Amniotic epithelial cell (primary cell): ENCODE measurements around the gene OSBPL2.

Experiments
- DNase-seq: peaks from one replicate; pipeline ENCODE4 v3.0.0-alpha.2; 2010; ENCODE audit warnings: low read depth

The OSBPL2 gene

DNA sequence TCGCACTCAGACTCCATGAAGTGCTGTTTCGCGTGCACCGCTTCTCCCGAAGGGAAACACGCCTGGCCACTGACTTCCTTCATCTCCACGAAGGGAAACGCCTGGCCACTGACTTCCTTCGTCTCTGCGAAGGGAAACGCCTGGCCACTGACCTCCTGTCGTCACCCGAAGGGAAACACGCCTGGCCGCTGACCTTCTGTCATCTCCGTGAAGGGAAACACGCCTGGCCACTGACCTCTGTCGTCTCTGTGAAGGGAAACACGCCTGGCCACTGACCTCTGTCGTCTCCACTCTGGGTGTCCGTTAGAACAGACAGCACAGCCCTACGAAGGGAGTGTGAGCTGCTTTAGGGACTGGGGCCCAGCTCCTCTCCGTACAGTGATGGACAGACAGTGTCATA, 47.4 kb downstream of the OSBPL2 start:
- DNase-seq = no peak

DNA sequence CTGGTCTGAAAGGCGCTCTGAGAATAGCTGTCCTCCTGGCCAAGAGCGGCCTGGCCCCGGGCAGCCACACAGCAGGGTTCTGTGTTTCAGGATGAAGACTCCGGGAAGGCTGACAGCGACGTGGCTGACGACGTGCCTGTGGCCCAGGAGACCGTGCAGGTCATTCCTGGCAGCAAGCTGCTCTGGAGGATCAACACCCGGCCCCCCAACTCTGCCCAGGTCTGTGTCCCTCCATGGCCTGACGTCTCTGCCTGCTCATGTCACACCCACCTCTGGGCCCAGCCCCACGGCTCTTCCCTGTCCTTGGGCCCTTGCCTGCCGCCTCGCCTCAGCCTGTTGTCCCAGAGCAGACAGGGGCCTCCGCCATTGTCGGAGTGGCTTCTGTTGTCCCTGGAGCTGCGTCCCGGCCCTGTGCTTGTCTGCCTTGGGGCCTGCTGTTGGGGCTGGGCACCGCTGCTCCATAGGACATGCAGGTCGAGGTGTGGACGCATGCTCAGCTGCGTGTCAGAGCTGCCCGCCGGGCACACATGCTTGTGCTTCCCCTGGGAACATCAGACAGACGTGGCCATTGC, 48.3 kb downstream of the OSBPL2 start:
- DNase-seq = no peak

DNA sequence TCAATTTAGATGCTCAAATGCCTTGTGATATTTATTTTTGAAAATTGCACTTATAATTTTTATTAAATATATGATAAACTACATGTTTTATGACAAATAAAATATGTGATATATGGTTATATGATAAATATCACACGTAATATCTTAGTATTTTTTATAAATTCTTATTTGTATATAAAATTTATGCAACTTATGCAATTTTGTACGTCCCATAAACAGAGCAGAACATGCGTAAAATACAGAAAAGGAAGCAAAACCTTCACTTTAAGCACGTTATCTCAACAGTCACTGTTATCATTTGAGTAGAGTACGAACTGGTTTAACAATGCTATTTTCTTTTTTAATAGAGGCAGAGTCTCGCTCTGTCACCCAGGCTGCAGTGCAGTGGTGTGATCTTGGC, 48.8 kb downstream of the OSBPL2 start:
- no peak for DNase-seq

DNA sequence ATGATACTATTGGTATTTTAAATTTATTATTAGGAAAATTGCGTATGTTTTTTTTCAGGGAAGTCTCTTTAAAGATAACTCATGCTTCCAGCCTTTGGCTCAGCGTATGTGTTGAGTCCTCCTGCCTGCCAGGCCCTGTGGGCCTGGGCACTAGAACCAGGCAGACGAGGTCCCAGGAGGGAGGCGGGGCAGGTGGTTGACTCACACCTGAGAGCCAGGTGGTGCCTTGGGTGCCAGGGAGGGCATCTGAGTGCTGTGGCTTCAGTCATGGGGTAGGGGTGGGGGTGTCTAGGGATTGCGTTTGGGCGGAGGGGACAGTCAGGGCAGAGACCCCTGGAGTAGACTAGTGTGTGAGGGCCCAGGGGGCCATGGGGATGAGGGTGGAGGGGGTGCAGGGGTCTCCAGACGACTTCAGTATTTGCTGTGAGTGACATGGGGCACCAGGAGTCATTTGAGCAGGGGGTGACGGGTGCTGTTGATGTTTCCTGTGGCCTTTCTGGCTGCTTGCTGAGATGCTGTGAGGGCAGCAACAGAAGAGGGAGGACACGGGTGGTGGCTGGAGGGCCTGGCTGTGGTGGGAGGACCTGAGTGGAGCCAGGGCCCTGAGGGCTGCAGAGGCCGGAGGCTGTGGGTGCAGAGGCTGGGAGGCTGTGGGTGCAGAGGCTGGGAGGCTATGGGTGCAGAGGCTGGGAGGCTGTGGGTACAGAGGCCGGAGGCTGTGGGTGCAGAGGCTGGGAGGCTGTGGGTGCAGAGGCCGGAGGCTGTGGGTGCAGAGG, 49.6 kb downstream of the OSBPL2 start:
- DNase-seq = no peak

DNA sequence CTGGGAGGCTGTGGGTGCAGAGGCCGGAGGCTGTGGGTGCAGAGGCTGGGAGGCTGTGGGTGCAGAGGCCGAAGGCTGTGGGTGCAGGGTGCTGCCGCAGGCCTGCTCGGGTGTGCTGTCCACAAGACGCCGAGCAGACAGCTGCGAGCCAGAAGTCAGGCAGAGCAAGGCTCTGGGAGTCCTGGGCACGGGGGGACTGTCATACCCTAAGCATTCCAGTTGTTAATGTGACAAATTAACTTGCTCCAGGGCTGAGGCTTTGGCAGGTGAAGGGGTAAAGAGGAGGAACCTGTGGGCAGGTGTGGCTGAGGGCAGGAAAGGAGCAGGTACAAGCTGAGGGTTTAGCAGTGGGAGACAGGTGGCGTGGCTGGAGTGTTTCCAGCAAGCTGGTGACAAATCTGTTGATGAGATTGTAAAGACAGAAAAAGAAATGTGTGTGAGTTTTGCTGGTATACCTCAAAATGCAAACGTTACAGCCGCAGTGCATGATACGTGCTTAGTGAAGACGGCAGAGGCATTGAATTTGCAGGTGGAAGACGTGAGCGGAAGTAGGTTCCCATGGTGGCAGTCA, 50.3 kb downstream of the OSBPL2 start:
- DNase-seq = no peak

DNA sequence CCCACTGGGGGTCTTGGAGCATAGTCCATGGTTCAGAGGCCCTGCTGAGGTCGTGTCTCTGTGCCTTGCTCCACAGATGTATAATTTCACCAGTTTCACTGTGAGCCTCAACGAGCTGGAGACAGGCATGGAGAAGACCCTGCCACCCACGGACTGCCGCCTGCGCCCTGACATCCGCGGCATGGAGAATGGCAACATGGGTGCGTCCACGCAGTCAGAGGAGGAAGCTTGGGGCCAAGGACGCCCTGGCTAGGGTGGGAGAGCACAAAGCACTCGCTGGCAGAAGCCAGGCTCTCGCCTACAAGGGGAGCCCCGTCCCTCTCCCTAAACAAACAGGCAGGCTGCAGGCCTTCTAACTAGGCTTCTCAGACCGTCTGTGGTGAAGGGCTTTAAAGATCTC, 50.8 kb downstream of the OSBPL2 start:
- DNase-seq = no peak

DNA sequence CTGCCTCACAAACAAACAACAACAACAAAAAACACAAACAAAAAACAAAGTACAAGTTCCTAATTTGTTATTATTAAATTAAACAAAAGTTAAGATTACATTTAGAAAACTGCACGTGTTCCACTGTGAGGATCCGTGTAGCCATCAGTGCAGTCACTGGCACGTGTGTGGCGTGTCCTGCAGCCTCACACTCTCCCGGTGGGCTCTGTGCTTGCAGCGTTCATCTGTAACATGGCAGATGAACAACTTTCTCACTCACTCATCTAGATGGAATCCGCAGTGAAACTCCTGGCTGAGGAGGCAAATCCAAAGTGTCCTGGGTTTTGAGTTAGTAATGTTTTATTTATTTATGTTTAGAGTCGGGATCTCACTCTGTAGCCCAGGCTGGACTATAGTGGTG, 51.6 kb downstream of the OSBPL2 start:
- DNase-seq = no peak

DNA sequence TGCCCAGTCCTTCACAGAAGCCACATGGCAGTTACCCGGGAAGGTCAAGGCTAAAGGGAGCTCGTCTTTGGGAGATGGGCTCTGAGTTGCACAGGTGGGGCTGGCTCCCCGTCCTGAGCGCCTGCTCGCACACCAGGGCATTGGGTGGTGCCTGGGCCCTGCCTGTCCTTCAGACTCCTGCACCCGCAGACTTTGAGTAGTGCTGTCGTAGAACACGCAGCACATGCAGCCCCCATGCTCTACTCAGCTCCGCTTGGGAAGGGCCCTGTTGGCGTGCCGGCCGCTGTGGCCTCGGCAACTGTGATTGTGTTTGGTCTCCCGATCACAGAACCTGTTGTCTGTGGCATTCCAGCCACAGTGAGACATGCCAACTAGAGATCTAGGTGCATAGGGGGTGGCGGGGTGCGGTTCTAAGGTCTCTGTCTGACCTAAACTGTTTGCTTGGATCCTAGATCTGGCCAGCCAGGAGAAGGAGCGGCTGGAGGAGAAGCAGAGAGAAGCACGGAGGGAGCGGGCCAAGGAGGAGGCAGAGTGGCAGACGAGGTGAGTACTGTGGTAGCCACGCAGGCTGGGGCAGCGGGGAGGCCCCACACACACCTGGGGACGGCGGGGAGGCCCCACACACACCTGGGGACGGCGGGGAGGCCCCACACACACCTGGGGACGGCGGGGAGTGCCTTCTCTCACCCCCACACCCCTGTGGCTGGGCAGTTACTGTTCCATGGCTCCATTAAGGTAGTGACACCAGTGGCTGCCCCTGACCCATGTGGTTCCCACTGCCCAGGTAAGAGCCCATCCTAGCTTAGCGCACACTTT, 53.1 kb downstream of the OSBPL2 start:
- DNase-seq = no peak

DNA sequence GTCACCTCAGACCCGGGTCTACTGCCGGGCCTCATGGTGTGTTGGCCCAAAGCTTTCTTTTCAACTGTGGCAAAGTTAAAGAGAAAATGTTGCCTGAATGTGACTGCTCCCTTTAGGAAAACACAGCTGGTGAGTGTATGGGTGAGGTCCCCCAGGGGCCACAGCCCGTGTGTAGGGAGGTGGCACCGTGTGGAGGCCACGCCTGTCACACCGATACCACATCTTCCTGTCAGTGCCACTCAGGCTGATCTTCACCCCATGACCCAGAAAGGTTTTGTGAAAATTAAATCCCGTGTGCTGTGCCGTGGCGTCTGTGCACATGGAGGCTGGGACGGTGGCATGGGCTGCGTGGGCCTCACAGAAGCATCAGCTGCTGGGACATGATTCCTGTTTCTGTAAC, 53.8 kb downstream of the OSBPL2 start:
- no peak for DNase-seq

DNA sequence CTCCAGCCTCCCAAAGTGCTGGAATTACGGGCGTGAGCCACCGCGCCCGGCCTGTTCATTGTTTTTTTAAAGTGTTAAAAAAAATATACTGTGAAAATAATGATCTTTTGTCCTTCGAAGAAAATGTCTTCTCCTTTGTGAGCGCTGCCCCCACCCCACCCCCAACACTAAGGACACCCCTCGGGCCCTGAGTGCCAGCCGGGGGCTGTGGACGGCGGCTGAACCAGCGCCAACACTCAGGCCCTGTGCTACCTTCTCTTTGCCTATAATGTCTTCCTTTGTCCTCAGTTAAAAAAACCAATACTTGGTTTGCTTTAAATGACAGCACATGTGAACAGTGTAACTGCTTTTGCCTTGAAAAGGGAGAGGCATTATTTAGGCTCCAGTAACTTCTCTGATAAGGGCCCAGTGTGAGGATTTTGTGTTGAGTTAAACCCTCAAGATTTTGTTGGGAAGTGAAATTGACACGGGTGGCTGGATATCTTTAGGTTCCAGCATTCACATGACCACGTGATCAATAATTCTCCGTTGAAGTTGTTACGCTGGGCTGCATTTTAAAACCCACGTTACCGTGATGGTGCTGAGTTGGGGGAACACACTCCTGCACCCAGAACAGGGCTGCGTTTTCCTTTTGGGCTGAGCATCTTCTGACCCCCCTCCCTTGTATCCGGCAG, 54.9 kb downstream of the OSBPL2 start:
- DNase-seq = no peak

DNA sequence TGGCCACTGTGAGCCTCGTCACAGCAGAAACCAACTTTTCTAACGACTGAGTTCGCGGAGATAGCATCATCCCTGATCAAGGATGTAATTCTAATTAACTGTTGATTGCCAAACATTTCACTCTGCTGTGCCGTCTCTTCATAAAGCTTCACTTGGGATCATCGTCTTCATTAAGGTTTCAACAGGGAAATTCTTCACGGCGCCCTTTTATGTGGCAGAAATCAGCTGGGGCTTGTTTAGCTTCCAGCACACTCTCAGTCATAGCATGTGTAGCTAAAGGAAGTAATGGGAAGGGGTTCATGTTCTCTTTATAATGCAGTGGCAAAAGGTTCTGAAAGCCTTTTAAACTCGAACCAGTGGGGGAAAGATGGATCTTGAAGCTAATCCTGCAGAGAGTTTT, 55.6 kb downstream of the OSBPL2 start:
- DNase-seq = no peak

DNA sequence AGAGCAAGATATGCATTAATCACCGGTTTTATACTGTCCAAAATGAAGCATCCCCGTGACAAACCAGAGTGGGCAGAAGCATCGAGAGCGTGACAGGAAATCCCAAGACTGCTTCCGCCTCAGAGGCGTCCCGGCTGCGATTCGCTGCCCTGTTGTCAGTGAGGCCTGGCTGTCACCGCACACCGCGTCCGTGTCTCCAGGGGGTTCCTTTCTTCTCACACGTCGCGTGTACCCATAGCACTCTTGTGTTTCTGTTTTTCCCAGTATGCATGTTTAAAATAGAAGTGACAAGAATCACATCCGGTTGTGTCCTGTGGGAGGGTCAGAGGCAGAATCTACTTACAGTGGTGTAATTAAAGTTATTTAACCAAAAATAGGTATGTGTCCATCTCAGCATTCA, 56.2 kb downstream of the OSBPL2 start:
- DNase-seq = no peak

DNA sequence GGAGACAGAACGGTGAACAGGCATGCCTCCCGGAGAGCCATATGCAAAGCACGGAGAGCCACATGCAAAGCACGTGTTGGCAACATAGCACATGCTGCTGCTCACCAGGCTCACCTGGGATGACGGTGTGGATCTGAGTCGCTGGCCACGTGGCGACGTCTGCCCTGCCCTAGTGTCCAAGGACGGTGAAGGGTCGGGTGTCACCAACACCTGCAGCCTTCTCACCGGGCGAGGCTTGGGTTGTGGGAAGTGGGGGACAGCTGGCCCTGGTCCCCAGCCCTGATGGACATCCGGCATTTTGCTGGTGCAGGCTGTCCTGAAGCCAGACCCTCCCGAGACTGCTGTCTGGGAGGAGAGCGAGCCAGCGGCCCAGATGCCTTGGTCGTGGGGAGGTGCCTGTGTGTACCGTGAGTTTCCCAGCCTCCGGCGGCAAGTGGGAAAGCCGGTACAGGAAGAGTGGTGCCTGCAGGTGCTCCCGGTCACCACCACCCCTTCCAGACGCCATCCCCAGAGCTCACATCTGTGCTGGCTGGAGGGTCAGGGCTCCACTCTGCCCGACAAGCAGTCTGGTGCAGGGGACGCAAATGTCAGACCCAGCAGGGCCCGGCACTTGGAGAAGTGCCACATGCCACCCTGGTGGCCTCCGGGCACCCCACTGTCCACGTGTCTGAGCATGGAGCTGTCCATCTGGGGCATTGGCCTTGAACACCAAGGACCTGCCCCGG, 58.6 kb downstream of the OSBPL2 start:
- no peak for DNase-seq

DNA sequence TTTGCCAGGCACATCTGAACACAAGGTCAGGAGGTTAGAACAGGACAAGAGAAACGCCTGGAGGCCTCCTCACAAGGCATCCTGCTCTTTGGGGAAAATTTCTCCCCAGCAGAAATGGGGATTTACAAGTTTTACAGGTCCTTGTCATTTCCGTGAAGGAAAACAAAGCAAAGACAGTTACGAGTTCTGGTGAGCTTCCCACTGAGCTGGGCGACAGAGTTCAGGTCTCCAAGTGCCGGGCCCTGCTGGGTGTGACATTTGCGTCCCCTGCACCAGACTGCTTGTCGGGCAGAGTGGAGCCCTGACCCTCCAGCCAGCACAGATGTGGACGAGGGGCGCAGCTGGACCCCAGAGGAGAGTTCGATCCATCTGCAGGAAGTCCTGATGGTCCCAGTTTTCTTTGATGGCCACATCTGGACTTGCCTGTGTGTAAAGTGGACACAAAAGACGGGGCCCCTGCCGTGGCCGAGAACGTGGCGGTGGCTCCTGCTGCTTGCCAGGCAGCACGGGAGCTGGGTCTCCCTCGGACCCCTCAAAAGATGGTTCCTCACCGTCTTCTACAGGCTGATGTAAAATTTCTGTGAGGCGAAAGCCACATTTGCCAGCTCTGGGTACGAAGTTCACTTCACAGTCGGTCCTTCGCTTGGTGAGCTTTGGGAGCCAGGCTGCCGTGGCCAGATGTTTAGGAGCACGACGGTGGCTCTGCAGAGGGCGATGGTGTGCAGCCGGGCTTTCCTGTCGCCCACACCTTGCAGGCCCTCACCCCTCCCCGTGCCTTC, 59.3 kb downstream of the OSBPL2 start:
- DNase-seq = no peak

DNA sequence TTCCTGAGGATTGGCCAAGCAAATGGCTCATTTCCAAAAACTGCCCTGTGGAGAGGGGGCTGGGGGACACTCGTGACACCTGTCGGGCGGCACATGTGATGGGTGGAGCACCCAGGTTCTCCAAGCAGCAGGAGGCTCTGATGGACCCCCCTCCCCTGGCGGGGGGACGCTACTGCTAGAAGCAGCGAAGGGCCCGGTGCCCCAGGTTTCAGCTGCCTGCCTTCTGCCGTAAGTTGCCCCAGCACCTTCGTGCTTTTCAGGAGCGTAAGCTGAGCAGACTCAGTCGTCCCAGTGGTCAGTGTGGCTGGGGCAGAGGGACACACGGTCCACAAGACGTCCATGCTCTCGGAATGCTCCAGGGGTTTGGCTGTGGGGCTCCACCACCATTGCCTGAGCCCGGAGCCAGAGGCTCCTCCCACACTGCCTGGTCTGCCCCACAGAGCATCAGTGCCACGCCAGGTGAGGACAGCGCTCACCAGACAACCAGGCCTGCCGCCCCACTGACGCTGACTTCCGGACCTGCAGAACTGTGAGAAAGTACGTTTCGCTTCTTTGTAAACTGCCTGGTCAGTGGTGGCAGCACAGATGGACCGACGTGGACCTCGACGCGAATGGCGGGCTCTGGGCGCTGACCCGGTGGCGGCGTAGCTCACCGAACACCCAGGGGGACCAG, 60.4 kb downstream of the OSBPL2 start:
- DNase-seq = no peak

DNA sequence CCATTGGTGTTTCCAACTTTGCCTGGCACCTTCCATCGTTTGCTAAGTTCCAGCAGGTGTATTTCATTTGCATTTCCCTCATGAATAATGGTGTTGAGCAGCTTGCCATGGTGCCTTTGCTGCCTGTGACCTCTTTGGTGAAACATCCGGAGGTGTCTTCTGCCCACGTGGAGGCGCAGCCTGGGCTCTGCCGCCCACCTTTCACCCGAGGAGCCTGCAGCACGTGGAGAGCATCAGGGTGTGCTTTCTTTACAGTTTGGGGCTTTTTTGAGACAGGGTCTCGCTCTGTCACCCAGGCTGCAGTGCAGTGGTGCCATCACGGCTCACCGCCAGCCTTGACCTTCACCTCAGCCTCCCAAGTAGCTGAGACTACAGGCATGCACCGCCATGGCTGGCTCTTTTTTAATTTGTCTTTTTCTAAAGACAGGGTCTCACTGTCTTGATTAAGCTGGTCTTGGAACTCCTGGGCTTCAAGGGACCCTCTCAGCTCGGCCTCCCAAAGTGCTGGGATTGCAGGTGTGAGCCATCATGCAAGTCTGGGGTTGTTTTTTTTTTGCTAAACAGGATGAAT, 61.4 kb downstream of the OSBPL2 start:
- DNase-seq = no peak

DNA sequence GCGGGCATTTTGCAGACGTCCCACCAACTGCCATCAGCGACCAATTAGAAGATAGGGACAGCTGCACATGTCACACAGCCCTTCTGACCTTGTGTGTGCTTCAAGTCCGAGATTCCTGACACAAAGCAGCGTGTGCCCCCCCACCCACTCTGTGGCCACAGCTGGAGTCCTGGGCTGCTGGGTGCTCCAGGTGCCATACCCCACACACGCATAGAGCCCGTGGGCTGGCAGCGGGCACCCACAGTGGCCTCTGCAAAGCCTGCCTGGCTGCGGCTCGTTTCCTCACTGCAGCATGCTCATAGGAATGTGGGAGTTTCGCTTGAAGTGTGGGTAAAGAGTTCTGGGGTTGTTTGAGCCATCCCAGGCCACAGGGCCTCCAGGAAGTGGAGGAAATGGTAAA, 62.0 kb downstream of the OSBPL2 start:
- peak; percentile 17 for DNase-seq

DNA sequence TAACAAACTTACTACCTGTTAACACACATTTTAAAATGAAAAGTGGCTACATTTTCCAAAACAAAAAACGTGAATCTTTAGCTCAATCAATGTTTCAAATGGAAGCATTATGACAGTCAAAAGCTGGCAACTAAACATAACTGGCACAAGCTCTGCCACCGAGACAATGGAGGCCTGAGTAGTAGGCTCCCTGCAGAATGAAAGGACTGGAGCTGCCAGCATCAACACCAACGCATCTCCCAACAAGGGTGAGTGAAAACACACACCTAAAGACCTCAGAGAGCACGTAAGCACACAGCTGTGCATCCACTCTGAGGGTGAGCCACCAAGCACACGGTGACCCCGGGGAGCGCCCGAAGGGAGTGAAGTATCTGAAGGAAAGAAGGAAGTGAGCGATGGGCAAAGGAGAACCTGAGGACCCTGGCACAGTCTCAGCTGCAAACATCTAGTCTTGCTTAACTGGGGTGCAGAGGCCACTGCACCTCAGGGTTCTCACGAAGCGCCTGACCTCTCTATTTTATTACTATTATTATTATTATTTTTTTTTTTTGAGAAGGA, 62.9 kb downstream of the OSBPL2 start:
- DNase-seq = no peak

DNA sequence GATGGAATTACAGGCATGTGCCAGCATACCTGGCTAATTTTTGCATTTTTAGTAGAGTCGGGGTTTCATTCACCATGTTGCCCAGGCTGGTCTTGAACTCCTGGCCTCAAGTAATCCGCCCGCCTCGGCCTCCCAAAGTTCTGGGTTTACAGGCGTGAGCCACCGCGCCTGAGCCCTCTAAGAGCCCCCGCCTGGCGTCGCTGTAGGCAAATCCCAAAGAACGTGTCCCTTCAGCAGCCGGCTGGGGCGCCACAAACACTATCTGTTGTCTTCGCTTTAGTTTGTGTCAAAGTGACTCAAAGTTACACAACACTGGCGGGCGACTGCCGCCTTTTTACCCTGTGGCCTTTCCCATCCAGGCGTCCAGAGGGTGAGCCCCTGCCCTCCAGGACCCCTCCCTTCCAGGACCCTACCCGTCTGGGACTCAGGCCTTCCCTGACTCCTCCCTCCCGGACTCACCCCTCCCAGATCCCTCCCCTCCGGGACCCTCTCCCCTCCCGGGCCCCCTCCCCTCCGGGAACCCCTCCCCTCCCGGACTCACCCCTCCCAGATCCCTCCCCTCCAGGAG, 63.5 kb downstream of the OSBPL2 start:
- DNase-seq = peak; percentile 84
